NCI-H146 (cell line): ENCODE results near the gene TRIP13.

Experiments used
- DNase-seq: peaks from one replicate; lab custom pipeline; 2025; lab: John Stamatoyannopoulos, UW

The TRIP13 gene

GRCh38 chr5:854966-855743 lies 37.5 kb upstream of the TRIP13 start:
- DNase-seq, result no peak

GRCh38 chr5:855771-856530 lies 36.7 kb upstream of the TRIP13 start:
- DNase-seq, result no peak

DNA sequence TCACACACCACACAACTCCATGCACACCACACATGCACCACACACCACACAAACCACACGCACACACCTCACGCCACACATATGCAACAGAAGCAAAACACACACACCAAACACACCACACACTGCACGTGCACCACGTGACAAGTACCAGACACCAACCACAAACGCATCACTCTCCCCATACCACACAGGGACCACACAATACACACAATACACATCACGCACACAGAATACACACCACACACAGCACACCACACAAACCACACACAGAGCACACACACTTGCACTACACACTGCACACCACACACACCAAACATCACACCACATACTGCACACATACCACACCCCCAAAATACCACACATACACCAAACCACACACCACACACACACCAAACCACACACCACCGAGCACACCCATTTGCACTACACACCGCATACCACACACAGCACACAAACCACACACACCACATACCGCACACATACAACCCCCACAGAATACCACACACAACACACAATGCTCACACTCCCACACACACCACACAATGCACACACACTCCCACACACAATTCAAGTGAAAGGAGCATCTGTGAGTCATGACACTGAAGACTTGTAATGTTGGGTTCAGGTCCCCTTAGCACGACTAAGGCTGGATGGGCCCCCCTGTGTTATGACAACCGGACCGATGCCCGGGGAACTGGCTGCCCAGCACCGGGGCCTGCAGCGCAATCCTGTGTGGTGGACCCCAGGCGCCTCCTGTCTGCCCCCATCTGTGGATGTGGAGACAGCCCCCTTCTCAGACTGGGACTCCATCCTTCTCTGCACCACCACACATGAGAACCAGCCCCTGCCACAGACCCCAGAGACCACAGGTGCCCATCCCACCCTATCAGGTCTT lies 35.9 kb upstream of the TRIP13 start:
- no peak for DNase-seq

DNA sequence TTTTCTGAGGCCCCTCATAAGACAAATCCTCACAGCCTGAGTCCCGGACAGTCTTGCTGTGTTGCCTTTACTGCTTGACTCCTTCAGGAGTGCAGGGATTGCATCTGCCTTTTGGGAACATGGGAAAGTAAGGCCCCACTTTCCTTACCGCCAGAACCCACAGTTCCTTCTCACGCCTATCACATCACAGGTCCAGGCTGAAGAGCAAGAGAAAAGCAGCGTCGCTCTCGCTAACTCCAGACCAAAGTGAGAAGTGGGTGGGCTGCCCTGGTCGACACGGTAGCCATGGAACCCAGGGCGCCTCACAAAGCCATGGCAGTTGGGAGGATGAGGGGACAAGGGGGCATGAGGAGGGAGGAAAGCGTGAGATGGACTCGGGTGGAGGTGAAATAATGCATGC lies 34.0 kb upstream of the TRIP13 start:
- DNase-seq, result no peak

DNA sequence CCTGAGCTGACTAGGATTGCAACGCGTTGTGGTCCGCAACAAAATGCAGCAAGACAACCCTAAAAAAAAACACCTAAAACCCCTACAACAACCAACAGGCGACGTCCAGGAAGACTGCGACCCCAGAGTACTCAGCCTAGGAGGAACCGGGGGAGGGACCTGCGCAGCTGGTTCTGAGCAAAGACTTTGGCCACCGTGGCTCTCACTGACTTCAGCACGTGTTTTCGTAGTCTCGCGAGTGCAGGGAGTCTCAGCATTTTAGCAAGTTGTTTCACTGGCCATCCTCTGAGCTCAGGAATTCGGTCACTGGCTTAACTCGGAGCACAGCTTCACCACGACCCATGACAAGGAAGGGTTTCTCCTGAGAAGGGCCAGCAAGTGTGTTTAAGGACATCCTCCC lies 33.3 kb upstream of the TRIP13 start:
- no peak for DNase-seq

DNA sequence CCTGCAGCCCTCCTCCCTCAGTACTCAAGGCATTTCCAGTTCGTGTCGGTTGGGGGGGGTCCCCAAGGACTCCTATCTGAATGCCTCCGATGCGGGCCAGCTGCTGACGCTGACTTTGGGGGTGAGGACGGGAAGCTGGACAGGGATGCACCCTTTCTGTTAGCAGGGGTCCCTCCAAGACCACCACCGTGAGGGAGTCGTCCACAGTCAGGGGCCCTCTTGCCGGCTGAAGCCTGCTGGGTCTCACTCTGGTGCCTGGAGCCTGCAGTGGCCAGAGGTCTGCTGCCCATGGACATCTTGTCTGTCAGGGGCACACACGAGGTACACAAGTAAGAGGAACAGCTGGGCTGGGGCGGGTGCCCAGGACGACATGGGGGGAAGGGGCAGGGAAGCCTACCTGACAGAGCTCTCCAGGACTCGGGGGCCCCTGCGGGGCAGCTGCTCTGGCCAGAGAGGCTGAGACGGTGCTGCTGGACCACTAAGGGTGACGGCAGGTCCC lies 32.8 kb upstream of the TRIP13 start:
- no peak for DNase-seq

GRCh38 chr5:860506-861150 lies 32.1 kb upstream of the TRIP13 start:
- DNase-seq, result no peak

- DNase-seq, result no peak
Measured at GRCh38 chr5:861442-862366, 31.0 kb upstream of the TRIP13 start.

DNA sequence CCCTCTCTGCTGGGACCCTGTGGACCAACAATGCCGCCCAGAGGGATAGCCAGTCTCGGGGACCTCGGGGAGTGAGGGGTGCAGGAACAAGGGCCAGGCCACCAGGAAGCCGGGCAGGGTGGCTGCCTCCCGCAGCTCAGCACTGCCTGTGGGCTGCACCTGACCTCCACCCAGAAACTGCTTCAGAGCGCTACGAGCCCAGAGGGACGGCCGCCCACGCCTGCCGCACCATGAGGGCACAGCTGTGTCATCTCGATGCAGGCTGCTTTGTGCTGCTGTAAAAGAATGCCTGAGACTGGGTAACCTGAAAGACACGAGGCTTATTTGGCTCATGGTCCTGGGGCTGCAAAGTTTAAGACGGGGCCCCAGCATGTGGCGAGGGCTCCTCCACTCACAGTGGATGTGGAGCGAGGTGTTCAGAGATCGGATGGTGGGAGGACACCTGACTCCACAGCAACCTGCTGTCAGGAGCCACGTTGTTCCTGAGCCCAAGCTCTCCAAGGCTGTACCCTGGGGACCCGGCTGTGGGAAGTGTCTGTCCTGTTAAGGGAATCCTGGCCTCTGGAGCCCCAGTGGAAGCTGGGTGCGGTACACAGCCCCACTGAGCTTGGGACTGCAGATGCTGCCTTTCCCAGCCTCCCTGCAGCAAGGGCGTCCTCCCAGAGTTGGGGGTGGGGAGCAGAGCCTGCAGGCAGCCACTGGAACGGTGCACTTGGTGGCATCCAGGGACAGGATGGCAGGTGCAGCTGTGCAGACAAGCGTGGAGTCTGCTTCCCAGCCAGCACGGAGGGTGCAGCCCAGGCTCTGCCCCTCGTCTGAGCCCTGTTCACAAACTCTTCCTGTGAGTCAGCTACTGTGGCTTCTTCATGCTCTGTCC lies 30.1 kb upstream of the TRIP13 start:
- DNase-seq, result no peak

DNA sequence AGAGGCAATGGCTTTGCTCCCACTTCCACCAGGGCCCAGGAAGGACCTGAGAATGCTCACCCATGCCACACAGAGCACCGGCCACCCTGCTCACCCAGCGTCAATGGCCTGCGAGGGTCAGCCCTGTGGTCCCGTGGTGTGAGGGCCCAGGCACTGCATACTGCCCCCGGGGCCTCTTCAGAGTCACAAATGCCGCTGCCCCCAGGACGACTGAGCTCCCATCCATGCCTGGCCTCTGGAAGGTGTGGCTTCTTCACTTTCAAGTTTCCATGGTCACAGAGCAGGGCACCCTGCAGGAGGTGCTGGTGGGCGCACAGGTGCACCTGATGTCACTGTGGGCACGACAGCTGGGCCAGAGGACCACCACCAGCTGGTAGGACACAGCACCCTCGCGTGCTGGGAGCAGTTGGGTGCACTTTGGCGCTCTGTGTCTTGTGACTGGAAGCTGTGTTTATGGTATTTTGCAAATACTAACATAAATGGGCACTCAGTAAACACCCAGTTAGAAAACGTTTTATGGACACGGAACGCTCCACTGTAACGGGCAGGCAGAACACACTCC lies 29.4 kb upstream of the TRIP13 start:
- no peak for DNase-seq

DNA sequence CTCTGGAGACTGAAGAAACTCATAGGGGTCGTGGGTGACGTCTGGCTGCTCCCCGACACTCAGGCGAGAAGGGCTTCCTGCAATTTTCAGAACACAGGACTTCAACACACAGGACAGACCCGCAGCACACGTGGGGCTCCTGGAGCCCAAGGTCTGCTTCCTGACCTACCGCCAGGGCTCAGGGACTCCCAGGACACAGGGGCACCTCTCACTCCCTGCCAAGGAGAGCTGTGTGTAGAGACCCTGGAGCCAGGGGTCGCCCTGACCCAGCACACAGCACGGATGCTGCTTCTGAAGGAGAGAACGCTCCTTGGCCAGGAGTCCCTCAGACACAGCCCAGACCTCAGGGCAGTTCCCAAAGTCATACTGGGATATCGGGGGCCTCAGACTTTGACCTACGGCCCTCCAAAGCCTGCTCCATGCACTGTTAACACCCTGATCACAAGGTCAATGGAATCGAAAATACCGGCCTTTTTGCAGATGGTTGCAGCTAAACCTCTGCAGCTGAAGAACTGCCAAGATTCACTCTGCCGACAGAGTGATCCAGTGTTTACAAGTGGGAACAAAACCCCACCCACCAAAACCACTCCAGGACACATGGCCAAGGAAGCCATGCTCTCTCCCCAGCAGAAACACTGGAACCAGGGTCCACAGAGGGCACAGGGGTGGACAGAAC lies 28.1 kb upstream of the TRIP13 start:
- DNase-seq, result no peak

DNA sequence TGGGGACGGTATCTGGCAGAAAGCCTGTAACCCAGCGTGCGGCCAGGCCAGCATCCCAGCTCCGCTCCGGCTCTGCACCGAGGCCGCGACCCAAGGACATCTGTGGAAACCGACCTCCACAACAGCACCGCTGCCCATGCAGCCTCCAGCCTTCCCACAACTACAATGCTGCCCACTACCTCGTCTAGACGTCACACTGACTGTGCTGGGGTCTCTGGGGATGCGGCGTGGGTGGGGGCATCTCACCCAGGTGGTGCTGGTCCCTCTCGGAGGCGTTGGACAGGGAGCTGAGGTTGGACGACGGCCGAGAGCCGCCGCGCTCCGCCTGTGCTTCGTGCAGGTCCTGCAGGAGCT lies 27.5 kb upstream of the TRIP13 start:
- DNase-seq, result no peak

GRCh38 chr5:865771-866170 lies 26.9 kb upstream of the TRIP13 start:
- no peak for DNase-seq

DNA sequence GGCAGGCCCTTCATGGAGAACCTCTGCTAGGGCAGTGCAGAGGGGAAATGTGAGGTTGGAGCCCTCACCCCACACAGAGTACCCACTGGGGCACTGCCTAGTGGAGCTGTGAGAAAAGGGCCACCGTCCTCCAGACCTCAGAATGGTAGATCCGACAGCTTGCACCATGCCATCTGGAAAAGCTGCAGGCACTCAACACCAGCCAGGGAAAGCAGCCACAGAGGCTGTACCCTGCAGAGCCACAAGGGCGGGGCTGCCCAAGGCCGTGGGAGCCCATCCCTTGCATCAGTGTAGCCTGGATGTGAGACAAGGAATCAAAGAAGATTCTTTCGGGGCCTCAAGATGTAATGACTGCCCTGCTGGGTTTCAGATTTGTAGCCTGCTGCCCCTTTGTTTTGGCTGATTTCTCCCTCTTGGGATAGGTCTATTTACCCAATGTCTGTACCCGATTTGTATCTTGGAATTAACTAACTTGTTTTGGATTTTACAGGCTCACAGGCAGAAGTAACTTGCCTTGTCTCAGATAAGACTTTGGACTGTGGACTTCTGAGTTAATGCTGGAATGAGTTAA lies 25.3 kb upstream of the TRIP13 start:
- no peak for DNase-seq

GRCh38 chr5:868428-869135 lies 24.1 kb upstream of the TRIP13 start:
- no peak for DNase-seq

DNA sequence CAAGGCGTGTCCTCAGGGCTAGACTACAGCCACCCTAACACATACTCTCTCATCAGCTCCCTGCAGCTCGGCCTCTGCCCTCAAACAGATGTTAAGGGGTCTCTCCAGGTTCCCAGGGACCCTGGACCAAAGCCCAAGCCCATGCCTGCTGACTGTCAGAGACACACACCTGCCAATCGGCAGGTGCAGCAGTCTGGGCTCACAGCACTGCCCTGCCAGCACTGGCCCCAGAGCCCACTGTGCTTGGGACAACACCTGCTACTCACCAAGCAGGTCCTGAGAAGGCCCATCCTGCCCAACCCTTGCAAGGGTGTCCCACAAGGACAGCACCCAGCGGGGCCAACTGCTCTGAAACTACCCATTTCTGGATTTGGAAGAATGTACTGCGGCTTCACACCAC lies 21.7 kb upstream of the TRIP13 start:
- no peak for DNase-seq

GRCh38 chr5:871596-872298 lies 20.9 kb upstream of the TRIP13 start:
- DNase-seq, result no peak
